ENCODE results near the gene GPR142. TPM values are rescaled to one million over a fixed set of nuclear protein-coding genes. Genes with fewer than 3 reads are reported as not detected.

The GPR142 gene
- total RNA-seq, 4 donors from 2014 or later = not detected

GRCh38 chr17:74408815-74409214 lies 41.5 kb downstream of the GPR142 start:
- intact Hi-C loops (cut with DNase I; ENCODE audit: low total_unique reads) = no loop called here
- H3K4me3 ChIP-seq (ENCODE audit: low read depth, poor library complexity, severe bottlenecking) = no peak overlapping the region
- 64 to 66% methylated on average over 4 of the region's 4 CpGs for WGBS, 2 donors
- TF ChIP-seq POLR2A (IDR thresholded peaks at IDR 0.05) (no peak), CTCF (IDR thresholded peaks at IDR 0.05) (no peak)
- no peak for DNase-seq (ENCODE audit: low spot score in 2 of 2)

- DNase-seq (ENCODE audit: low spot score in 2 of 2) = no peak
Observed at GRCh38 chr17:74410001-74410443, 42.7 kb downstream of the GPR142 start.

GRCh38 chr17:74412581-74412980 lies 45.3 kb downstream of the GPR142 start:
- intact Hi-C loops (cut with DNase I; ENCODE audit: low total_unique reads) = no loop called here
- H3K4me3 ChIP-seq (ENCODE audit: low read depth, poor library complexity, severe bottlenecking) = no peak overlapping the region
- 94 to 97% methylated on average over 8 of the region's 8 CpGs for WGBS, 2 donors
- TF ChIP-seq POLR2A (IDR thresholded peaks at IDR 0.05) (no peak), CTCF (IDR thresholded peaks at IDR 0.05) (no peak)
- no peak for DNase-seq (ENCODE audit: low spot score in 2 of 2)

More at GRCh38 chr17:74410001-74410443, 42.7 kb downstream of the GPR142 start:
- H3K4me3 ChIP-seq (ENCODE audit: low read depth, poor library complexity, severe bottlenecking) = no peak overlapping the region
- 72 to 85% methylated on average over 4 of the region's 4 CpGs for WGBS, 2 donors
- TF ChIP-seq POLR2A (IDR thresholded peaks at IDR 0.05) = no peak
- intact Hi-C loops (cut with DNase I; ENCODE audit: low total_unique reads) = no loop called here

- TF ChIP-seq CTCF (IDR thresholded peaks at IDR 0.05) (no peak), POLR2A (IDR thresholded peaks at IDR 0.05) (no peak)
- H3K4me3 ChIP-seq (ENCODE audit: low read depth, poor library complexity, severe bottlenecking) = no peak overlapping the region
- WGBS, 2 donors = 66 to 76% methylated on average over 7 of the region's 7 CpGs
- intact Hi-C loops (cut with DNase I; ENCODE audit: low total_unique reads) = no loop called here
- DNase-seq (ENCODE audit: low spot score in 2 of 2) = no peak
Observed at GRCh38 chr17:74413491-74413890, 46.2 kb downstream of the GPR142 start.

GRCh38 chr17:74414510-74414909 lies 47.2 kb downstream of the GPR142 start:
- DNase-seq (ENCODE audit: low spot score in 2 of 2) = no peak
- intact Hi-C loops (cut with DNase I; ENCODE audit: low total_unique reads) = no loop called here
- no peak overlapping the region for H3K4me3 ChIP-seq (ENCODE audit: low read depth, poor library complexity, severe bottlenecking)
- 89 to 90% methylated on average over 3 of the region's 3 CpGs for WGBS, 2 donors
- TF ChIP-seq POLR2A (IDR thresholded peaks at IDR 0.05) (no peak), CTCF (IDR thresholded peaks at IDR 0.05) (no peak)

GRCh38 chr17:74415608-74416396 lies 48.5 kb downstream of the GPR142 start:
- DNase-seq (ENCODE audit: low spot score in 2 of 2) = no peak
- TF ChIP-seq CTCF (IDR thresholded peaks at IDR 0.05) = no peak
- TF ChIP-seq POLR2A (IDR thresholded peaks at IDR 0.05) = no peak
- WGBS, 2 donors = 90% methylated on average over 13 of the region's 13 CpGs
- H3K4me3 ChIP-seq (ENCODE audit: low read depth, poor library complexity, severe bottlenecking) = no peak overlapping the region
- intact Hi-C loops (cut with DNase I; ENCODE audit: low total_unique reads) = no loop called here

Data from lower leg skin (tissue), 4 donors.